ENCODE data around the gene FBXL17.

The FBXL17 gene

DNA sequence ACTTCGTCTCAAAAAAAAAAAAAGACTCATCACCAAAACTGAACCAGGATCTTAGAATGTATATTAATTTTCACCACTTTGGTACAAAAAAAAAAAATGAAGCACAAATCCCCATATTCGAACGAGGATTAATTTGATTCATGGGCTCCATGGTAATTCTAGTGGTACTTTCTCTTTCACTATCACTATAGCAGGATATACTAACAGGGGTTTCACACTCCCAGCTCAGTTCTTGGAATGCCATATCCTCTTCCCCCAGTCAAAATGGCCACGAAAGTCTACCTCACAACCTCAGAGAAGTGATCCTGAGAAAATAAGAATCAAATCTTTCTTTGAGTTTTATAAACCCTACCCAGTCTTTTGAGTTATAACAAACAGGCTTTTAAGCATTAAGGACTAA lies 235.7 kb downstream of the FBXL17 start:
- DNase-seq: no peak

DNA sequence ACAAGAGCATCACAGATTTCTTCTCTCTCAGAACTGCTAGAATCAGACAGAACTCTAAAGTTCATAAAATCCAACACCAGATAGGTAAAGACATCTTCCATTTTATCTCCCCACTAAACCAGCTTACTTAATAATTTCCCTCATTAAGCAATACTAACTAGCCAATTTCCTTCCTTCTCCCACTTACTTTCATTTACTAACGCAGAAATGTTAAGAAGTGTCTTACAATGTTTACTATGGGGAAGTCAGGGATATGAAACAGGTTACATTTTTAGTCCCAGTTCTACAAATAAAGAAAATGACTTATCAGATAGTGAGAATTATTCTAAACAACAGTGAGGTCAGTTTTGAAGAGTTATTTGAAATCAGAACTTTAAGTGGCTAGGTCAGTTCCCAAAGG lies 236.5 kb downstream of the FBXL17 start:
- no peak for DNase-seq

DNA sequence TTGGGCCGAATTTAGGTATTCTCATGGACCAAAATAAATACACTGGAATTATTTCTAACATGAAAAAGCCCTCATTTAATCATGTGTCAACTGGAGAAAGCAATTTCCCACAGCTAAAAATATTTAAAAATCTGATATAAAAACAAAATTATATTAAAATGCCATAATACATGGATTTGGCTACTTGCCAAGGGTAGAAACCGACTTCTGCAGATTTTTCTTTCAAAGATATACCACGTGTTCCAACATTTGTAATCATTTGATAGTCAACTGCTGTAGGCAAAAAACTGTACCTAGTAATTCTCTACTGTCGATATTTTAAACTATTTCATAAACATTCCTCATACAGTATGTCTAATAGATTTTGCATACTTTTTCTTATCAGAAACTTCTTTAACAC lies 237.6 kb downstream of the FBXL17 start:
- no peak for DNase-seq

DNA sequence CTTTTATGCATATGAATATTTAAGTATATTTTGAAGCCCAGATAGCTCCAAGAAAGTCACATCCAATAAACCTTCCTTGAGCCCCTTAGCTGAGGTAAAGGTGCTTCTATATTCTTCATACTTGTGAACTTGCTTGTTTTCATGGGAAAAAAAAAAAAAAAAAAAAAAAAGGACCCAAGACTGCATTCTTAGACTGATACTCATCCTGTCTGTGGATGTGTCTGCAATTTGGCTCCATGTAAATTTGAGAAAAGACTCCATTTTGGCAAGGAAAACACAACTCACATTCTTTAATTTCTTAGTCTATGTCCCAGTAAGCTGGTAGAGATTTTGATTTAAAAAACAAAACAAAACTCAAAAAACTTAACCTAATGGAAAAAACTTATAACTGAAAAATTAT lies 238.3 kb downstream of the FBXL17 start:
- DNase-seq: no peak

DNA sequence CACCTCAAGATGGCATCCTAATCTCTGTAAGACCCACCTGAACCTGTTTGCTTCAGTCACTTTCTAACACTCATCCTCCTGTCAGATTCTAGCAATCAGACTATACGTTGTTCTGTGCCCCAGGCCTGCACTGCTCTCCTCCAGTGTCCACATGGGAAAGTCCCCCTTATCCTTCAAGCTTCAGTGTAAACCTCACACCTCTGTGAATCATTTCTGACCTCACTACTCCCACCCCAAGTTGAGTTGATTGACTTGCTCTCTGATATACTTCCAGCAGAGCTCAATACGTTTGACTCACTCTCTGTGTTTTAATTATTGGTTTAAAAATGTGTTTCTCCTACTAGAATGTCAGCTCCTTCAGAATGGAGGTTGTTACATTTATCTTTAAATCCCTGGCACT lies 240.2 kb downstream of the FBXL17 start:
- no peak for DNase-seq

DNA sequence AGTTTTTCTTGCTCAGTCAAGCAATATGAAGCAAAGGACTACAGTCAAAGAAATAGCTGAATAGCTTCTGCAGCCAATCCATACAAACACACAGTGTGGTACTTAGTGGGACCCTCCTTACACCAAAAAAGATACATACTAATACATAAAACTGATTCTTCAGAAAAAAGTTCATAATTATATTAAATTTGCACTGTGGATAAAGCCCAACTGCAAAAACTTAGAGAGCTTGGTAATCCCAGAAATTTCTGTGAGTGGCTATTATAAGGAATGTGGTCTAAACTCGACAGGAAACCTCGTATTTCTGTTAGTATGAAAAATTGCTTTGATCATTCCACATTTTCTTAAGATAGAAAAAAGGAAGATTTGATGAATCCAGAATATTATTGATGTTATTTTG lies 245.4 kb downstream of the FBXL17 start:
- DNase-seq: no peak

DNA sequence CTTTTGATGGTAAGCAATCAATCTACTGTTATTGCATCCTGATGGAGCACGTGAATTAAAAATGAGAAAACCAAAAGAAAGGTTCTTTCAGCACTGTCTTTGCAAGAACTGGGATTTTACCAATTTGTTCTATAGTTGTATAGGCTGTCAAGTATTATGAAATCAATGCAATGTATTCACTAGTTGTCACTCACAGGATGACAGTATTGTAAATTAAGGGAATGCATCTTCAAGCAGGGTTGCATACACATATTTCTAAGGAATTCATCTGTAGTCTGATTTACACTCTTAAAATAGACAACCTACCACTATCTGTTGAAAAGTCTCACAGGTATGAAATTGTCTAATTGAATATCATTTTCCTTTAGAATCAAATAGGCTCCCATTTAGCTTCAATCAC lies 252.8 kb downstream of the FBXL17 start:
- no peak for DNase-seq

DNA sequence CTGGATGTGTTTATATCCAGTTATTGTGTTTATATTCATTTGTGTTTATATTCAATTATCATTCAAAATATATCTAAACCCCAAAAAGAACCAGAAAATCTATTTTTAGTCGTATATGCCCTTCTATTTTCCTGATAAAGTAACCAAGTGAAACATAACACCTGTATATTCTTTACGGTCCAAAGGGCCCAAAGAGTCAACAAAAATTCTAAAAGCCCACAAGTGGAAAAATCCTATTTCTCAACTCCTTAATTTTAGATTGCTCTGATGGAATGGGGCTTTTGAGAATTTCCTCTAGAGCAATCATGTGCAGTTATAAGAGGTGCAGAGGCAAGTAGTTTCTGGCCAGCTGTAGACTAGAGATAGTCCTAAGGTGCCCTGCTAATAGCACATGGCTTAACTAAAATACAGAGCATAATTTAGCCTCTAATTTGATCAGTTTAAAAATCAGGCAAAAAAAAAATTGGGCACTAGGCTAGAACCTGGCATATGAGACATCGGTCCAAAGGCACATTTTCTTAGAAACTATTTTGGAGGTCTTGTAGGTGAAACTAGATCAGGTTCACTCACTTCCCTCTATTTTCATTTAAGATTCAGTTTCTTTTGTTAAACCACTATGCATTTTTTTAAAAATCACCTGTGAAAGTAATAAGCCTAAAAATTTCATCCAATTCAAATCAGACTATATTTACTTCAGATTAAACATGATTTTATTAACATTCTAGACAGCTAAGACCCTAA lies 256.0 kb downstream of the FBXL17 start:
- no peak for DNase-seq

DNA sequence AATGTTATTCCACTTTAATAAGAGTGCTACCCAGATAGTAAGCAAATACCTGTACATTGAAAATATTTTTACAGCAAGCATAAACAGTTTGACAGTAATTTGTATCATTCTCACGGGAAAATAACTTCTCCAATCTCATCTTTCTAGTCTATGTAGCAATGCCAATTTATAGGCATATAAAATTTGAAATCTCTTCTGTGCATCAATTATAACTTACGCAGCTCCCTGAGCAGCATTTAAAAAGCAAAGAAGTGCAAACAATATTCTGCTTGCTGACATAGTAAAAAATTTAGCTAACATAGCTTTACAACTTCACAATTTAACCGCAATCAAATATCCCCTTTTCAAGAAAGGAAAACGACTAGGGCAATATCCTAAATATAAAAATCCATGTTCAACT lies 257.3 kb downstream of the FBXL17 start:
- DNase-seq: no peak

DNA sequence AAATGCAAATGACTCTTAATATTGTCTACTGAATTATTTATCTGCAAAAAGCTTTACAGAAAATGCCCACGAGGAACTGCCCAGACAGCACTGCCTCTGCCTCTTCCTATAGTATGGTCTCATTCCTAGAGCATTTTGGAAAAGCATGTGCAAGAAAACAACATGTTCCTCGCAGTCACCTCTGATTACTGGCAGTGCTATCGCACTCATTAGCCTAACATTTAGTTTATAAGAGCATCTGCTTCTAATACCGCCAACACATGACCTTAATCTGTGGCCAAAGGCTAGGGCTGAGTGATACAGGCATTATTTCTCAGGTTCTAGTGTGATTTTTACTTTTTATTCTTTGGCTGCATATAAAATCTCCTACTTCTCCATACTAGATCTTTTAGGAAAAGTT lies 259.2 kb downstream of the FBXL17 start:
- DNase-seq: no peak

DNA sequence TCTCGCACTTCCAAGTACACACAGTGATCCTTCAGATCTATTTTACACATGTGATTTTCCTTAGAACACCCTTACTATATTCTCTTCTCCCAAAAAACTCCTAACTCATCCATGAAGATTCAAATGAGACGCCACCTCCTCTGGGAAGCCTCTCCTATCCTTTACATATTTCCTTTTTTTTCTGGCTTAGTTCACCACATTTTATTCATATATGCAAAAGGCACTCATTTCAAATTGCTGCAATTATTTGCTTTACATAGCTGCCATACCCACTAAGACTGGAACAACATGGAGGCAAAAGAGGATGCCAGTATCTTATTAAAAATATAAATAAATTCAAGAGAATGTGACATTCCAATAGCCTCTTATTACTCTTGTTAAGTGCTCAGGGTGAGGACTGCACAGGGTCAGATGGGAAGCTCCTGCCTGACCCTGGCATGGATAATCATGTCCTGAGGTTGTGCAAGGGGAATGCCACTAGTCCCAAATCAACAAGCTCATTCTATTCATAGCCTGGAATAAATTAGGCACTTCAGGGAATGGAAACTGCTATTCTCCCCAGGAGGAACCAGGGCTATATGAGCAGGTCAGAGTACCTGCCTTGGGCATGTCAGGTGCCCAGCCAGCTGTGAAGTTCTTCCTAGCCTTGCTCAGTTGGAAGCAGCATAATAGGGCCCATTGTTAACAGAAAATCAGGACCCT lies 262.9 kb downstream of the FBXL17 start:
- DNase-seq: no peak

DNA sequence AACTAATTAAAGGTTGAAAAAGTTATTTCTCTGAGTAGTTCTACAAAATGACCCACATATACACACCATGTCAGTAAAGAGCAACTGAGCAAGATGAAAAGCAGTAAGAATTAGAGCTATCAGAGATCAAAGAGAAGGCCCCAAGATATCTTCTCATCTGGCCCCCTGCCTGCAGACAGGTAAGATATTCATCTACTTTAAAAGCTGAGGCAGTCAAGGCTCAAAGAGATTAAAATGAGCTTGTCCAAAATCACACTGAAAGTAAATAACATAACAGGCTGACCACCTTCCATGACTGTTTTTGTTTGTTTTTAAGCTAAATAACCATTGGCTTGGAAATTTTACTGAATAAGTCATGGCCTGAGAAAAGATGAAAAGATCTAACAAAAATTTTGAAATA lies 266.2 kb downstream of the FBXL17 start:
- no peak for DNase-seq

DNA sequence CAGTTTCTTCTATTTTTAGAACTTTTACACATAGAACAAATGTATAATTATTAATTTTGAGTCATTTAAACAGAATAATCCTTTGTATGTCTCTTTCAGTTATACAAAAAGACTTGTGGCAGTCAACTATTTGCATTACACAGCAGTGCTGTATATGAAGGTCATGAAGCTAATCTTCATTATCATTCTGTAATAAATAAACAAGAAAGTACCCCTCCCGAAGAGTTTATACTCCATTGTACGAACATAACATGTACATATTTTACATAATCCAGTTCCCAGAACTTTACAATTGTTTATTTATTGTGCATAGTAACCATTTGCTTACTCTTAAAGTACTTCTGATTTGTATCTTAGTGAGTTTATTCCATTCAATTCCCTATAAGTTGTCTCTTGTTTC lies 267.9 kb downstream of the FBXL17 start:
- no peak for DNase-seq

DNA sequence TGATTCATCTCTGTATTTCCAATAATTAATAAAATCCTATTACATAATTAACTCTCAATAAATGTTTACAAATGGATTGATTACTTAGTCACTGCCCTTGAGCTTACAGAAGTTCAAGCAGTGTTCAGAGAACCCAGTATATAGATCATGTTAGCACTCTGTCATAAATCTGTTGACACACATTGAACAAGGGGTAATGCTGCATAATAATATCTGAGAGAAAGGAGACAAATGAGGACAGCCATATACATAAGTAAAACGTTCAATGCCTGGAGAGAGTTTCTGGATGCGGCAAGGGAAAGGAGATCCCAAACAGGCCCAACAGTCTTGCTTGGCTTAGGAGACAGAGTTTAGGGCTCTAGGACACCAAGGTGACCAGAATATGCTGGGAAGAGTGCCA lies 270.2 kb downstream of the FBXL17 start:
- no peak for DNase-seq

DNA sequence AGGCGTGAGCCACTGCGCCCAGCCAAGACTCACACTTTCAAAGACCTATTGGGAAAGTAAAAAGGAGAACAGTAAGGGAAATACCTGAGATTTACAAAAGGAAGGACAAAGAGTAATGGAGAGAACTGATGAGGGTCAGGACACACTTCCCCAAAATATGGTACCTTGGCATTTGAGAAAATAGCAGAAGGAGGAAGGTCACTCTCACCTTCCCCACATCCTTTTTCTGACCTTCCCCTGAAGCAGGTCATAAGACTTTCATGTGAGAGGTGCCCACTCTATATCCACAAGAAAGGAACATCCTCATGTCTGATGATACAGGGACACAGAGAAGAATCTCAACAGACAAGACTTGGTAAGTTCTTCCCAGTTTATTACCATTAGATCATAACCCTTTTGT lies 272.8 kb downstream of the FBXL17 start:
- DNase-seq: no peak

DNA sequence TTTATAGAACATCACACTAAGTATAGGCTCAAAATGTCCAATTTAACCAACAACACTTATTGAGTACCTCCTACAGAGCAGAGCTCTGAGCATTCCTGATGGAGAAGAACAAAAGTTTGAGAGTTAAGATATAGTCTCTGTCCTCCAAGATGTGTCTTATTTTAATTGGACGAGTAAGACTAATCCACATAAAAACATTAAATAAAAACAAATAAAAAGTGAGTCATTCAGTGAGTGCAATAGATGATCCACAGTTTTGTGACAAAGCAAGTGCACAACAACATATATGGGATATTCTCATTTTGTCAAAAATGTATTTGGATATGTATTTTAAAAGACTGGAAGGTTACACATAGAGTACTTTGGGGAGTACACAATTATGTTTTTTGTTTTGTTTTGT lies 277.4 kb downstream of the FBXL17 start:
- DNase-seq: no peak

DNA sequence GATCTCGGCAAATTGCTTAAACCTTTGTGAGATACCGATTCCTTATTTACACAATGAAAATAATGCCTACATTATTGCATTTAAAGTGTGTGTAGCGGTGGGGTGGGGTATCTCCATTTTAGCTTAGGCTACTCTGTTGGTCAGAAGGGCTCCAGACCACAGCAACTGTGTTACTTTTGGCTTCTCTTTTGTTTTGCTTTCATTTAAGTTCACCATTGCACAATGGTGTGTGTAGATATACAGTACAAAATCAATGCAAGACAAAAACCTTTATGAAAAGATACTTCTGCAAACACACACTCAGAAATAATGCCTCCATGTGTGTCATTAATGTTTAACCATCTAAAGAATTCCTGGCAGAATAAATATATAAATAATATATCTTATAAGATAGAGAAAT lies 279.4 kb downstream of the FBXL17 start:
- no peak for DNase-seq

DNA sequence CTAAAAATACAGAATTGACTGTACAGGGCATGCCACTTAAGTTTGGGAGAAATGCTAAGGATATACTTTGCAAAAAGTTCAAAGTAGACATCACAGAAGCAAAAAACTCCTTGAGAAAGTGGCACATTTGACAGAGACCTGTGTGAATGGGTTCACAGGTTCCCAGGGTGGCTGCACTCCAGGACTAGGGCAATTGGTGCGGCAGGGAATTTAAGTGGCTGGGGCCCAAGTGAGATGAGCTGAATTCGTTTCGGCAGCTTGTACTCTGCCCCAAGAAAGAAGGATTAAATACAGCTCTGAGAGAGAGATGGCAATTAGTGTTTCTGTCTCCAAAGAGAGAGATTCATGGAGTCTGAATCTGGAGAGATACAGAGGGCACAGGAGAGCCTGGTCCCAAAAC lies 280.1 kb downstream of the FBXL17 start:
- no peak for DNase-seq

DNA sequence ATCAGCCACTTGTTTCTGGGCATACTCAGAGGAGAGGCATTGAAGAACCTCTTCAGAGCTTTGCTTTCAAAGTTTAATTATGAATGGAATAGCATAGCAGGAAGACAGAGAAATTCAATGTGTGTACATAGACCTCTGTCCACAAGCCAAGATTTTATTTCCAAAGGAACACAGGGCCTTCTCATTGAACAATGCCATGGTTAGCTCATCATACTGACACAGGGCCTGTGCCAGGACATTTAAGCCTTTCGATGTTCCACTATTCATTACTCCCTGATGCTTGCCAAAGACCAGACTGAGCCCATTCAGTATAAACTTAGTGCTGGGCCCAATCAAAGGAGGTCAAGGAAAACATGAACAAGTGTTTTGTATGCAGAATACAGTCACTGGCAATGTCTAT lies 280.8 kb downstream of the FBXL17 start:
- DNase-seq: no peak

DNA sequence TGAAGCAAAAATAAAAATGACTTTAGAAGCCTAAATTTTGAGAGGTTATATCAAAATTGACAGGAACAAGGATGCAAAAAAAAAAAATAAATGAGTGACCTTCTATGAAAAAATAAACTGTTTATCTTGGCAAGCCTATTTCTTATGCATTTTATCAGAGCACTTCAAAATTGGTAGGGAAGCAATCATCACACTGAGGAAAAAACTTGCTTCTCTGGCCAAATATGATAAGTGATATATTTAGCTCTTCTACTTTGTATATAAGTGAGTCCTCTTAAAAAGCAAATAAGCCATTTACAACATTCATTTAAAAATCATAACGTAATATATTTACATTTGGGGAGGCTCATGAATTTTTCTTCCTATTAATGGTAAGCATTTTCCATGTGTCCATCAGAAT lies 287.1 kb downstream of the FBXL17 start:
- DNase-seq: no peak

DNA sequence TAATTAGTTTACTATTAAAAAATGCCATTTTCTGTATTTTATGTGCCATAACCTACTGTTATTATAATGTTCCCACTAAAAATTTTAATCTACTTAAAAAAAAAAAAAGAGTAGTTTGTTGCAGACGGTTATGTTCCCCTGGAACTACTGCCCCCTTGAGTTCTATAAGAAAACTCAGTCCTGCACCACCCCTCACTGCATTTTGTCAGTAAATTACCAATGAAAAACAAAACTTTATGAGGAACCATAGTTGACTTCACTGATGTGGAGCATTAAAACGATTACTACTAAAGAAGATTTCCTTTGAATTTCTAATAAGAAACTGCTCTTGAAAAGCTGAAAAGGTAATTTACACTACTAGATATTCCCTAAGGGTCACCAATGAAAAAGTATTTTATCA lies 288.7 kb downstream of the FBXL17 start:
- DNase-seq: no peak

DNA sequence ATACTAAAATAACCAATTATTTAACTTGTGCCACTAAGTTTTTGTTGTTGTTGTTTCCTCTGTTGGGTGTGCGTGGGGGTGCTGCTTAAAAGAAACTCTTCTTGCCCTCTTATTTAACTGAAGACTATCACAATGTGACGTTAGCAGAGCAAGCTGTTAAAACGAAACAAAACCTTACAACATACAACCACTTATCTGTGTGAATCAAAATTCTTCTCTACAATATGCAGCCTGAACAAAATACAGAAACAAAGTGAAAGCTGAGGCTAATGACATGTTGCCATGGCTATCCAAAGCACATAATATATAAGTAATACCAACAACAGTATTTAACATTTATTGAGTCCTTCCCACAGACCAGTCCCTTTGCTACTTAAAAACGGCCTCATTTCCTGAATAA lies 291.0 kb downstream of the FBXL17 start:
- DNase-seq: no peak

DNA sequence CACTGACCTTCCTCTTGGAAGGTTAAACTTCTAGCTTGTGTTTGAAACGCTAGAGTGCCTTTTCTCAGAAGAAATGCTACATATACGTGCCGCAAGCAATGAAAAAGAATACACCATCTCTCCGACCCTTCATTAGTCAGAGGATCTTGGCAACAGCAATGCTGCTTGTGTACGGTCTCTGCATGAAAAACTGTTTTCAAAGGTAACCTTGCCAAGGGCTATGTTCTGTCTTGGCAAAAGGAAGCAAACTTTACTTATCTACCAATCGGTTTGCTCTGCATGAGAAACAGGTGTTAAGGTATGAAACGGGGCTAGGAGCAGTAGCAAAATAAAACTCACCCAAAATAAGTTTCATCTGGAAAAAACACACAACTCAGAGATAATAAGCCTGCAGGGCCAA lies 297.8 kb downstream of the FBXL17 start:
- DNase-seq: no peak

DNA sequence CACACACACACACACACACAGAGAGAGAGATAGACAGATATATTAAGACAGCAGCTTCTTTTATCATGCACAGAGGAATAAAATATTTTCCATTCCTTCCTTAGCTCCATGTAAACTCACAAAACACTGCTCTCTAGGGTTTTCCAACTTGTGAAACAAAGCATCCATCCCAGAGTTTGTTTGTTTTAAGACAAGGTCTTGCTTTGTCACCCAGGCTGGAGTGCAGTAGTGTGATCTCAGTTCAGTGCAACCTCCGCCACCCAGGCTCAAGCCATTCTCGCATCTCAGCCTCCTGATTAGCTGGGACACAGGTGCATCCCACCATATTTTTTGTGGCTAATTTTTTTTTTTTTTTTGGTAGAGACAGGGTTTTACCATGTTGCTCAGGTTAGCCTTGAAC lies 298.7 kb downstream of the FBXL17 start:
- DNase-seq: no peak

DNA sequence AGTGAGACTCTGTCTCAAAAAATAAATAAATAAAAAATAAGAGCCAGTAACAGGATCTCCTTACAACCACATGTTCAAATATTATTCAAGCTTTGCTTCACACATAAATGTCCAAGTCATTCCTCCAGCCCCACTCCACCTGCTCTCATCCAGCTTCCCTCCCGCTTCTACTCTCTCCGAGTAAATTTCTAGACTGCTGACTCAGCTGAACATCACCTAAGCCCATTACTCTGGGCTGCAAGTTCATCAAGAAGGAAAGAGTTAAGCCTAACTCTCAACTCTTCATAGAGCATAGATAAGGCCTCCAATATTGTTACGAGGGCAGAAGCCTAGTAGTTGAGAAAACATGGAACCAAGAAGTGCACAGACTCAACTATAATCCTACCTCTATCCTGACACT lies 300.2 kb downstream of the FBXL17 start:
- no peak for DNase-seq

Data from NCI-H2107 (cell line).